ENCODE data around the gene ZBTB11. TPM values are rescaled to one million over a fixed set of nuclear protein-coding genes. Genes with fewer than 3 reads are reported as not detected.

ZBTB11 gene
- total RNA-seq, 3 donors from 2014 or later (not counting 1 experiment from before 2014, with no cell fraction given) = 72.0 to 90.9 (median 83.5) TPM

- no peak for DNase-seq
Measured at GRCh38 chr3:101677436-101678286, 729 bp upstream of the ZBTB11 start.

GRCh38 chr3:101676216-101676764 is 642 bp downstream of the ZBTB11 start:
- ATAC-seq (peak; percentile 88 to 97 (median 89)), DNase-seq (peak; percentile 96 to 97)
- intact Hi-C loops (cut with micrococcal nuclease) = loop anchor here (1.0 to 10.0 kb wide), 6 partner anchors 32 to 1271 kb away; partner anchors contain the start of genes LNP1, NXPE3, PCNP and TOMM70
- no peaks in the 10 kb centered on the region for H3K27me3 Mint-ChIP-seq (ENCODE audit: low read depth in 2 of 2)
- peak overlapping the region; percentile 97 for H3K4me3 Mint-ChIP-seq
- Histone ChIP-seq H3K4me3 (ENCODE audit: low read length) (peak overlapping the region; percentile 92), H3K36me3 (ENCODE audit: control insufficient read depth, insufficient read depth, low read length) (peaks cover 18% of the 10 kb centered on the region), H3K4me1 (ENCODE audit: control insufficient read depth, insufficient read depth, low read length) (peaks cover 20% of the 10 kb centered on the region), H3K9me3 (ENCODE audit: control insufficient read depth, insufficient read depth, low read length) (no peaks in the 10 kb centered on the region), H3K27ac (ENCODE audit: low read length) (peak overlapping the region; percentile 98), H3K27me3 (ENCODE audit: control insufficient read depth, insufficient read depth, low read length) (no peaks in the 10 kb centered on the region)
- WGBS (ENCODE audit: insufficient coverage) = under 1% methylated on average over 57 of the region's 57 CpGs
- H3K9me3 Mint-ChIP-seq = no peaks in the 10 kb centered on the region
- TF ChIP-seq CTCF (IDR thresholded peaks at IDR 0.05) = no peak
- peaks cover 8% of the 10 kb centered on the region for H3K36me3 Mint-ChIP-seq
- H3K4me1 Mint-ChIP-seq = peaks cover 47 to 50% of the 10 kb centered on the region in 2 donors
- H3K27ac Mint-ChIP-seq = peak overlapping the region; percentile 96 to 98

More at GRCh38 chr3:101677436-101678286, 729 bp upstream of the ZBTB11 start:
- H3K4me3 Mint-ChIP-seq = peak overlapping the region; percentile 97
- peaks cover 23% of the 10 kb centered on the region for H3K36me3 ChIP-seq (ENCODE audit: control insufficient read depth, insufficient read depth, low read length)
- H3K27me3 ChIP-seq (ENCODE audit: control insufficient read depth, insufficient read depth, low read length) = no peaks in the 10 kb centered on the region
- peaks cover 10% of the 10 kb centered on the region for H3K36me3 Mint-ChIP-seq
- H3K4me3 ChIP-seq (ENCODE audit: low read length) = peak overlapping the region; percentile 92
- no peaks in the 10 kb centered on the region for H3K9me3 ChIP-seq (ENCODE audit: control insufficient read depth, insufficient read depth, low read length)
- ATAC-seq = no peak
- no peaks in the 10 kb centered on the region for H3K27me3 Mint-ChIP-seq (ENCODE audit: low read depth in 2 of 2)
- WGBS (ENCODE audit: insufficient coverage) = 76% methylated on average over 25 of the region's 29 CpGs
- H3K9me3 Mint-ChIP-seq = no peaks in the 10 kb centered on the region
- H3K27ac ChIP-seq (ENCODE audit: low read length) = peak overlapping the region; percentile 98
- TF ChIP-seq CTCF (IDR thresholded peaks at IDR 0.05) = no peak
- peaks cover 42 to 49% of the 10 kb centered on the region in 2 donors for H3K4me1 Mint-ChIP-seq
- H3K27ac Mint-ChIP-seq = peak overlapping the region; percentile 96 to 98
- peaks cover 20% of the 10 kb centered on the region for H3K4me1 ChIP-seq (ENCODE audit: control insufficient read depth, insufficient read depth, low read length)
- intact Hi-C loops (cut with micrococcal nuclease) = loop anchor here (1.0 to 10.0 kb wide), 6 partner anchors 9 to 1273 kb away; partner anchors contain the start of genes CEP97, LNP1, NXPE3 and RPL24

- ATAC-seq = no peak
- H3K4me3 ChIP-seq (ENCODE audit: low read length) = peak overlapping the region; percentile 92
- 14% methylated on average over 27 of the region's 27 CpGs for WGBS (ENCODE audit: insufficient coverage)
- no peak for TF ChIP-seq CTCF (IDR thresholded peaks at IDR 0.05)
- no peaks in the 10 kb centered on the region for H3K27me3 Mint-ChIP-seq (ENCODE audit: low read depth in 2 of 2)
- H3K9me3 ChIP-seq (ENCODE audit: control insufficient read depth, insufficient read depth, low read length) = no peaks in the 10 kb centered on the region
- H3K27ac ChIP-seq (ENCODE audit: low read length) = peak overlapping the region; percentile 98
- H3K4me3 Mint-ChIP-seq = peak overlapping the region; percentile 97
- peaks cover 20% of the 10 kb centered on the region for H3K4me1 ChIP-seq (ENCODE audit: control insufficient read depth, insufficient read depth, low read length)
- DNase-seq = no peak
- intact Hi-C loops (cut with micrococcal nuclease) = loop anchor here (1.0 to 10.0 kb wide), 6 partner anchors 31 to 1271 kb away; partner anchors contain the start of genes LNP1, NXPE3, PCNP and TOMM70
- peaks cover 3% of the 10 kb centered on the region for H3K36me3 Mint-ChIP-seq
- H3K27ac Mint-ChIP-seq = peak overlapping the region; percentile 96 to 98
- peaks cover 19% of the 10 kb centered on the region for H3K36me3 ChIP-seq (ENCODE audit: control insufficient read depth, insufficient read depth, low read length)
- peaks cover 42 to 45% of the 10 kb centered on the region in 2 donors for H3K4me1 Mint-ChIP-seq
- H3K27me3 ChIP-seq (ENCODE audit: control insufficient read depth, insufficient read depth, low read length) = no peaks in the 10 kb centered on the region
- no peaks in the 10 kb centered on the region for H3K9me3 Mint-ChIP-seq
Measured at GRCh38 chr3:101675709-101676215, 1.2 kb downstream of the ZBTB11 start.

All from natural killer cell (primary cell).